HFFc6 (cell line): Measurements from ENCODE around the gene C1QC. TPM values are rescaled to one million over a fixed set of nuclear protein-coding genes. Genes with fewer than 3 reads are reported as not detected.
"Not testable (repeated sequence)": the region's sequence is repeated elsewhere in the genome, so short reads cannot be mapped to it uniquely, and the experiment has no call there.

Experiments
- DNase-seq: peaks from one replicate; pipeline ENCODE4 v3.0.0-alpha.2; 2018
- H3K27ac Mint-ChIP-seq: 2 replicates; pipeline ENCODE4 v1.8.0; 2020; ENCODE audit warnings: mild to moderate bottlenecking, mixed read lengths
- H3K27me3 Mint-ChIP-seq: 2 replicates; pipeline ENCODE4 v1.8.0; 2021; ENCODE audit warnings: mild to moderate bottlenecking, moderate library complexity, mixed read lengths; ENCODE audit not compliant: insufficient read depth
- H3K36me3 Mint-ChIP-seq: 2 replicates; pipeline ENCODE4 v1.8.0; 2021; ENCODE audit warnings: low read depth, mixed read lengths
- H3K4me1 Mint-ChIP-seq: 2 replicates; pipeline ENCODE4 v1.8.0; 2020; ENCODE audit warnings: low read depth, mixed read lengths
- H3K4me3 Mint-ChIP-seq: 2 replicates; pipeline ENCODE4 v1.8.0; 2020; ENCODE audit warnings: mild to moderate bottlenecking, moderate library complexity, mixed read lengths
- H3K9me3 Mint-ChIP-seq: 2 replicates; pipeline ENCODE4 v1.8.0; 2020; ENCODE audit warnings: mild to moderate bottlenecking, mixed read lengths
- total RNA-seq, 6 experiments: library from RNA; stranded (reverse); fragmentation: NEBNext Ultra II Directional; extraction: Animal tissue kit (Norgen Biotek cat#: 25700); gene quantifications; 2 replicates in 1 of 6; 3 replicates in 5 of 6; pipeline ENCODE4 v1.2.3, GENCODE V29; 2021
- TF ChIP-seq, protein P1 (sequence below): fragments of 200-600 bp; sonication (generic); IDR thresholded peaks from 2 replicates; pipeline ENCODE4 v1.5.0; 2021; ENCODE audit warnings: antibody characterized with exemption, mild to moderate bottlenecking

C1QC gene
- total RNA-seq, 6 experiments from 2014 or later = not detected

DNA sequence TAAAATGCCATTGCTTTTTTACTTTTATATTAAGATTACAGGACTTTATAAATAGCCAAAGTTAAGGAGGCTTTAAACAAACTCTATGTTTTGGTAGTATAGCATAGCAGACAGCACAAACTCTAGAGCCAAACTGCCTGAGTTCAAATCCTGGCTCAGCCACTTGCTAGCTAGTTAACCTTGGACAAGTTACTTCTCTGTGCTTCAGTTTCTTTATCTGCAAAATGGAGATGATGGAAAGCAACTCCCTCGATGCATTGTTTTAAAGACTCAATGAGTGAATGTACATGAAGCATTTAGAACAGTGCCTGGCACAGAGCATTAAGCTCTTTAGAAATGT, 30.9 kb downstream of the C1QC start:
- no peak overlapping the region for H3K4me3 Mint-ChIP-seq

DNA sequence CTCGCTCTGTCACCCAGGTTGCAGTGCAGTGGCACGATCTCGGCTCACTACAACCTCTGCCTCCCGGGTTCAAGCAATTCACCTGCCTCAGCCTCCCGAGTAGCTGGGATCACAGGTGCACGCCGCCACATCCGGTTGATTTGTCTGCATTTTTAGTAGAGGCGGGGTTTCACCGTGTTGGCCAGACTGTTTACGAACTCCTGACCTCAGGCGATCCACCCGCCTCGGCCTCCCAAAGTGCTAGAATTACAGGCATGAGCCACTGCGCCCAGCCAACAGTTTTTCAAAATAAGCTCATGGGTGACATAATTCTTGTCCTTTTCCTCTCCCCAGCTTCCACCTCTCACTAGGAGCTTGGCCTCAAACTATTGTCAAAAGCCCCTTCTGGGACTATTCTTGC, 32.7 kb downstream of the C1QC start:
- not testable (repeated sequence) for H3K9me3 Mint-ChIP-seq, H3K27ac Mint-ChIP-seq, H3K36me3 Mint-ChIP-seq, DNase-seq, H3K4me3 Mint-ChIP-seq, H3K27me3 Mint-ChIP-seq
- H3K4me1 Mint-ChIP-seq = peaks cover 13% of the 10 kb centered on the region; the same call in 1 of the 2 replicates

More for the DNA sequence above, 30.9 kb downstream of the C1QC start:
- no peak for DNase-seq
- no peaks in the 10 kb centered on the region for H3K9me3 Mint-ChIP-seq
- peaks cover 22% of the 10 kb centered on the region for H3K27me3 Mint-ChIP-seq
- TF ChIP-seq, protein P1, sequence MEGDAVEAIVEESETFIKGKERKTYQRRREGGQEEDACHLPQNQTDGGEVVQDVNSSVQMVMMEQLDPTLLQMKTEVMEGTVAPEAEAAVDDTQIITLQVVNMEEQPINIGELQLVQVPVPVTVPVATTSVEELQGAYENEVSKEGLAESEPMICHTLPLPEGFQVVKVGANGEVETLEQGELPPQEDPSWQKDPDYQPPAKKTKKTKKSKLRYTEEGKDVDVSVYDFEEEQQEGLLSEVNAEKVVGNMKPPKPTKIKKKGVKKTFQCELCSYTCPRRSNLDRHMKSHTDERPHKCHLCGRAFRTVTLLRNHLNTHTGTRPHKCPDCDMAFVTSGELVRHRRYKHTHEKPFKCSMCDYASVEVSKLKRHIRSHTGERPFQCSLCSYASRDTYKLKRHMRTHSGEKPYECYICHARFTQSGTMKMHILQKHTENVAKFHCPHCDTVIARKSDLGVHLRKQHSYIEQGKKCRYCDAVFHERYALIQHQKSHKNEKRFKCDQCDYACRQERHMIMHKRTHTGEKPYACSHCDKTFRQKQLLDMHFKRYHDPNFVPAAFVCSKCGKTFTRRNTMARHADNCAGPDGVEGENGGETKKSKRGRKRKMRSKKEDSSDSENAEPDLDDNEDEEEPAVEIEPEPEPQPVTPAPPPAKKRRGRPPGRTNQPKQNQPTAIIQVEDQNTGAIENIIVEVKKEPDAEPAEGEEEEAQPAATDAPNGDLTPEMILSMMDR = peak; percentile 52
- no peaks in the 10 kb centered on the region for H3K36me3 Mint-ChIP-seq
- H3K4me1 Mint-ChIP-seq = peaks cover 13% of the 10 kb centered on the region; the same call in 1 of the 2 replicates
- no peak overlapping the region for H3K27ac Mint-ChIP-seq

DNA sequence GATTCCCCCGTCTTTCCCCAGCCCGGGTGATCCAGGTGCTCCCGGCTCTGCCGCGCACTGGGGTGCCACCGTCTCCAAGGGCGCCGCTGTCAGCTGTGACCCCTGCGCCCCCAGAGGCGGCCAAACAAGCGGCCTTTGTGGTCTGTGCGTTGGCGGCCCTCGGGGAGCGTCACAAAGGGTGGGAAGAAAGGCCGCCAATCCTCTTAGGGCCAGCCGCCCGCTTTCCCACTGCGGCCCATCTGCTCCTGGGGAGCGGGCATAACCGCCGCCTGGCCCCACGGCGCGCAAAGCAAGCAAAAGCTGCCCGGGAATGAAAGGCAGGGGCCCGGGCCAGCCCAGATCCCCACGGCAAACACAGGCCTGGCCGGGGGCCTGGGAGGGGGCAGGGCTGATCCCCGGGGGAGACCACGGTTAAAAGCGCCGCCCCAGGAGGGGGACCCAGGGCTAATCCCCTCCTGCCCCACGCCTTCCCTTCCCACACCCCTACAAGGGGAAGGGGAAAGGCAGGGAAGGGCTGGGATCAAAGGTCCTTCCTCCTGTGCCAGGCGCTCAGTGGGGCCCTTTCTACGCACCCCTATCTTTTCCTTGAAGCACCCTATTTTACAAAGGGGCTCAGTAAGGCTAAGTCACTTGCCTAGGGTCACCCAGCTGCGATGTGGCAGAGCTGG, 33.6 kb downstream of the C1QC start:
- no peaks in the 10 kb centered on the region for H3K36me3 Mint-ChIP-seq
- H3K4me3 Mint-ChIP-seq = no peak overlapping the region
- H3K9me3 Mint-ChIP-seq = no peaks in the 10 kb centered on the region
- TF ChIP-seq, protein P1 = no peak
- peaks cover 13% of the 10 kb centered on the region; the same call in 1 of the 2 replicates for H3K4me1 Mint-ChIP-seq
- no peak for DNase-seq
- peaks cover 6% of the 10 kb centered on the region for H3K27me3 Mint-ChIP-seq
- H3K27ac Mint-ChIP-seq = no peak overlapping the region

DNA sequence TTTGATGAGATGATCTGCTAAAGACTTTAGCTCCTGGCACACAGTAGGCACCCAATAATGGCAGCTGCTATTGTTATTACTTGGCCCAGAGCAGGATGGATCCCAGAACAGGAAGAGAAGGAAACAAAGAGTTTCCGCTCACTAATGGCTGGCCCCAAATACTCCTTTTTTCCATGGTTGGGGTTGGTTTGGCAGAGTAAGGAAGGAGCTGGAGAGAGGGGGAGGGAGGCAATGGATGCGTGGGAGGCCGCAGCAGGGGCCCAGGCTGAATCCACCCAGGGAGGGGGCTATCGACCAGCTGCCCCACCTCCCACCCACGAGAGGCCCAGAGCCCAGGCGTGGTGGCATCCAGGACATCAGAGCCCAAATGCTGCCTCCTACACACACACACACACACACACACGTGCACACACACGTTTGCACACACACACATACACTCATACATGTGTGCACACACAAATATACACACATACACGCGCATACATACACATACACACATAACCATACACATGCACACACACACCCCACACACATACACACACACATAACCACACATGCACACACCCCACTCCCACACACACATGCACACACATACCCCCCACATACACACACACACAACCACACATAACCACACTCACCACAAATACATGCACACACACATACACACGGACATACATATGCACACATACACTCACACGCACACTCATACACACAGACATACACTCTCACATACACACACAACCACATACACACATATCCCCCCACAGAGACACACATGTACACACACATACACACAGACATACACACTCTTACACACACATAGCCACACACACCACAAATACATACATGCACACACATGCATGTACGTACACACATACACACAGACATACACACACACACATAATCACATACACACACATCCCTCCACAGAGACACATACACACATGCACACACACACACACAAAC, 34.8 kb downstream of the C1QC start:
- no peaks in the 10 kb centered on the region for H3K9me3 Mint-ChIP-seq
- H3K4me1 Mint-ChIP-seq = peaks cover 13% of the 10 kb centered on the region; the same call in 1 of the 2 replicates
- no peak overlapping the region for H3K4me3 Mint-ChIP-seq
- H3K36me3 Mint-ChIP-seq = no peaks in the 10 kb centered on the region
- no peak overlapping the region for H3K27ac Mint-ChIP-seq
- TF ChIP-seq, protein P1 = no peak
- no peak for DNase-seq
- peaks cover 9% of the 10 kb centered on the region; the same call in 1 of the 2 replicates for H3K27me3 Mint-ChIP-seq

DNA sequence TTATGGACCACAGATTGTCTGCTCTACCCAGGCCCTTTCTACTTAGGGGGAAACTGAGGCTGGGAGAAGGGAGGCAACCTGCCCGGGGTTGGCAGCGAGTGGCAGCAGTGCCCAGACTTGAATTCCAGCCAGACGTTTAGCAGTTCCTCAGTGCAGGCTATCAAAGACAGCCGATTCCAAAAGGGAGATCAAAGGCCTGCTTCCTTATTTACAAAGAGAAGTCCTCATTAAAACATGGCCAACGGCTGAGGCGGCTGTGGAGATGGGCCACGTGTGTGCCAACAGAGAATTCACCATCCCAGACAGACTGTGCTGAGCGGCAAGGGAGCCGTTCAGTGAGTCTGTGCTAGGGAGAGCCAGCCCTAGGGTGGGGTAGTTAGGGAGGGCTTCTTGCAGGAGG, 37.3 kb downstream of the C1QC start:
- Mint-ChIP-seq H3K36me3 (no peaks in the 10 kb centered on the region), H3K27me3 (peaks cover 10% of the 10 kb centered on the region), H3K4me3 (no peak overlapping the region), H3K4me1 (peaks cover 11% of the 10 kb centered on the region), H3K9me3 (no peaks in the 10 kb centered on the region), H3K27ac (no peak overlapping the region)
- TF ChIP-seq, protein P1 = no peak
- DNase-seq = no peak
